ENCODE measurements around the gene SEMA4D.

SEMA4D gene

DNA sequence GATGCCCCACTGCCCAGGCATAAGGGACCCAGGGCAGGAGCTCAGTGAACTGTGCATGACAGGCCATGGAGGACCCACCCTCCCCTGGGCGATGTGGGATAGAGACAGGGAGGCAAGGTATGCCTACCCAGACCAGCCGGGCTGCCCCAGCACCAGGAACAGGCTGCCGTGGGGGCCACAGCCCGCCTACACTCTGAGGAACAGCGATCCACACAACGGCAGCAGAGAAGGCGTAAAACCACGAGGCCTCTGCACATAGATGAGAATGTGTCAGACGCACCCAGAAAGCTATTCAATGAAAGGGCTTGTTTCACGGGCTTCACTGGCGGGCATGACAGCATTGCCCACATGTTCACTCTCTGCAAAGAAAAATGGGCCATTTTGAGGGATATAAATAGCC lies 49.5 kb downstream of the SEMA4D start:
- H3K4me1 ChIP-seq (ENCODE audit: insufficient read depth, low read length) = no peaks in the 10 kb centered on the region
- no peaks in the 10 kb centered on the region for H3K36me3 ChIP-seq (ENCODE audit: insufficient read depth, low read length)
- no peaks in the 10 kb centered on the region for H3K9me3 ChIP-seq (ENCODE audit: control insufficient read depth, insufficient read depth, low read length)
- no peak overlapping the region for H3K9ac ChIP-seq (ENCODE audit: low read depth, low read length)

GRCh38 chr9:89447416-89447815 lies 50.5 kb downstream of the SEMA4D start:
- Histone ChIP-seq H3K4me1 (ENCODE audit: insufficient read depth, low read length) (no peaks in the 10 kb centered on the region; the same call in 1 of the 2 replicates), H3K36me3 (ENCODE audit: insufficient read depth, low read length) (no peaks in the 10 kb centered on the region), H3K9ac (ENCODE audit: low read depth, low read length) (no peak overlapping the region), H3K9me3 (ENCODE audit: control insufficient read depth, insufficient read depth, low read length) (no peaks in the 10 kb centered on the region)

DNA sequence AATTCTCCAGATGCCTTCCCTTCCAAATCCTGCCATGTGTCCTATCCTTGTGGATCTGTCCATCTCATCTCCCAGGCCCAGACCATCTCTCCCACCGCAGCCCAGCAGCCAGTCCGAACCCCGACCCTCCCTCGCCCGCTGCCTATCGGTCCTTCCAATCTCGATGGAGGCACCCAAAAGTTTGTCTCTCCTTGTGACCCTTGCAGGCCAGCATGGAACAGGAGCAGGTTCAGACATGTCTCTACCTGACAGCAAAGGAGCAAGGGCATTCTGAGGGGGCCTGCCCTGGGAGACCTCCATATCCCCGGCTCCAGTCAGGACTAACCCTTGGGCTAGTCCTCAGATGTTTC lies 51.0 kb downstream of the SEMA4D start:
- no peaks in the 10 kb centered on the region; the same call in 1 of the 2 replicates for H3K4me1 ChIP-seq (ENCODE audit: insufficient read depth, low read length)
- no peaks in the 10 kb centered on the region for H3K36me3 ChIP-seq (ENCODE audit: insufficient read depth, low read length)

DNA sequence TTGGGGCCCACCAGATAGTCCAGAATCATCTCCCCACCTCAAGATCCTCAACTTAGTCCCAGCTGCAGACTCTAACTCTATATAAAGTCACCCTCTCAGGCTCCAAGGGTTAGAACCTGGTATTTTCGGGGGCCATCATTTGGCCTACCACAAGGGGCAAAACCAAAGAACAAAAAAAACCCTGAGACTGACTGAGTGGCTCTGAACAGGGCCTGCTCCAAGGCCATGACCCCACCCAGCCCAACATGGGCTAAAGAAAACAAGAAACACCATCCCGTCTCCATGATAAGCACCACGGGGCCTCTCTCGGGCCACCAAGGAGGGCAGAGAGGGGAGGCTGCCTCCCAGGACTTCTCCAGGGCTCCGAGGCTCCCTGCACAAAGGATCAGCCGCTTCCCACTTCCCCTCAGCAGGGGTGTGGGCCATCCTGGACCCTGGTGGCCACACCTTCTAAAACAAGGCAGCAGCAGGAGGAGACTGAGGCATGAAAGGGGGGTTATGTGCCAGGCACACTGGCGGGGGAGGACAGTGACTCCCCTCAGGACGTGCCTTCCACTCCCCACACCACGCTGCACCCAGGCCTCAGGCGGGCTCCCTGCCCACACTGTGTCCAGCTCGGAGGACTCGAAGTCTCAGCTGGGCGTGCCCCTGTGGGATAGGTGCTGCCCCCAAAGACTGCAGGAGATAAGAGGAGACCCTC lies 51.5 kb downstream of the SEMA4D start:
- no peaks in the 10 kb centered on the region; the same call in 1 of the 2 replicates for H3K4me1 ChIP-seq (ENCODE audit: insufficient read depth, low read length)

More for the DNA sequence above, 51.0 kb downstream of the SEMA4D start:
- no peak overlapping the region for H3K9ac ChIP-seq (ENCODE audit: low read depth, low read length)
- no peaks in the 10 kb centered on the region for H3K9me3 ChIP-seq (ENCODE audit: control insufficient read depth, insufficient read depth, low read length)

GRCh38 chr9:89445801-89446251 lies 52.1 kb downstream of the SEMA4D start:
- Histone ChIP-seq H3K36me3 (ENCODE audit: insufficient read depth, low read length) (no peaks in the 10 kb centered on the region), H3K4me1 (ENCODE audit: insufficient read depth, low read length) (no peaks in the 10 kb centered on the region; the same call in 1 of the 2 replicates), H3K9ac (ENCODE audit: low read depth, low read length) (no peak overlapping the region), H3K9me3 (ENCODE audit: control insufficient read depth, insufficient read depth, low read length) (no peaks in the 10 kb centered on the region)

More for the DNA sequence above, 51.5 kb downstream of the SEMA4D start:
- H3K9me3 ChIP-seq (ENCODE audit: control insufficient read depth, insufficient read depth, low read length) = no peaks in the 10 kb centered on the region
- no peaks in the 10 kb centered on the region for H3K36me3 ChIP-seq (ENCODE audit: insufficient read depth, low read length)
- H3K9ac ChIP-seq (ENCODE audit: low read depth, low read length) = no peak overlapping the region

GRCh38 chr9:89444925-89445765 lies 52.8 kb downstream of the SEMA4D start:
- no peaks in the 10 kb centered on the region for H3K36me3 ChIP-seq (ENCODE audit: insufficient read depth, low read length)
- no peaks in the 10 kb centered on the region for H3K9me3 ChIP-seq (ENCODE audit: control insufficient read depth, insufficient read depth, low read length)
- no peak overlapping the region for H3K9ac ChIP-seq (ENCODE audit: low read depth, low read length)
- no peaks in the 10 kb centered on the region; the same call in 1 of the 2 replicates for H3K4me1 ChIP-seq (ENCODE audit: insufficient read depth, low read length)

GRCh38 chr9:89444274-89444673 lies 53.6 kb downstream of the SEMA4D start:
- no peak overlapping the region for H3K9ac ChIP-seq (ENCODE audit: low read depth, low read length)
- no peaks in the 10 kb centered on the region for H3K9me3 ChIP-seq (ENCODE audit: control insufficient read depth, insufficient read depth, low read length)
- H3K4me1 ChIP-seq (ENCODE audit: insufficient read depth, low read length) = no peaks in the 10 kb centered on the region; the same call in 1 of the 2 replicates
- H3K36me3 ChIP-seq (ENCODE audit: insufficient read depth, low read length) = no peaks in the 10 kb centered on the region

GRCh38 chr9:89442981-89443814 lies 54.7 kb downstream of the SEMA4D start:
- Histone ChIP-seq H3K9me3 (ENCODE audit: control insufficient read depth, insufficient read depth, low read length) (no peaks in the 10 kb centered on the region), H3K9ac (ENCODE audit: low read depth, low read length) (no peak overlapping the region), H3K4me1 (ENCODE audit: insufficient read depth, low read length) (no peaks in the 10 kb centered on the region; the same call in 1 of the 2 replicates), H3K36me3 (ENCODE audit: insufficient read depth, low read length) (no peaks in the 10 kb centered on the region)

DNA sequence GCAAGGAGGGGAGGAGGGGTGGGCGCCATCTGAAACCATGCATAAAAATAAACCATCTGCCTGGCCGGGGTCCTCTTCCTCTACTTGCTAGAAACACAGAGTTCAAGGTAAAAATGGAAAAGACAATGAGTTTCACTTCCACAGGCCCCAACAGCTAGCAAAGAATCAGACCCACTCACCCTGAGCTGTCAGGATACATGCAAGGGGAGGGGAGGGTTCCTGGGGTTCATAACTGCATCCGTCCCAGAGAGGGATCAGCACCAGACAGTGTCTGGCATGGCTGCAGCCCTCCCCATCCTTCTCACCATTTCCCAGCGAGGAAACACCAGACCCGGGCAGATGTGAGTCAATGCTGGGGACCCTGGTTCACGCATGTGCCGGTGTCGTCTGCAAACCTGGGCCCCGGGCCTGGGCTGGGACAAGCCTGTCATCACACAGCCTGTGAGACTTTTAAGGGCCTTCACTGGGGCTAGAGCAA lies 55.4 kb downstream of the SEMA4D start:
- Histone ChIP-seq H3K9me3 (ENCODE audit: control insufficient read depth, insufficient read depth, low read length) (no peaks in the 10 kb centered on the region), H3K36me3 (ENCODE audit: insufficient read depth, low read length) (no peaks in the 10 kb centered on the region), H3K4me1 (ENCODE audit: insufficient read depth, low read length) (peaks cover under 1% of the 10 kb centered on the region; the same call in 1 of the 2 replicates), H3K9ac (ENCODE audit: low read depth, low read length) (no peak overlapping the region)

DNA sequence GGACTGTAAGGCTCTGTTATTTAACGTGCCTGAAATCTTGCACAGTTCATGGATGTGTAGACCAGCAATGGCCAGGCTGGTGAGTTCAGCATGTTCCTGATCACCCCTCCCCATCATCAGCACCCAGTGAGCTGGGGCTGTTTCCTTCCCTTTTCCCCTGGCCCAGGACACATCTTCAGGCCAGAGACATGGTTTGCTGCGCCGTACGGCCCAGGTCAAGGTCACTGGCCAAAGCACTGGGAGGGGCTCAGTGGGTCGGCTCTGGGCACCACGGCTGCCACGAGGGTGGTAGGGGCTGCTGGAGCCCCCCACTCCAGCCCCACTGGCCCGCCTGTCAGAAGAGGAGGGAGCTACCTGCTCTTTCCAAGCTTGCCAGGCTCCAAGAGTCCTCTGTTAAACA lies 55.9 kb downstream of the SEMA4D start:
- Histone ChIP-seq H3K4me1 (ENCODE audit: insufficient read depth, low read length) (peaks cover 6% of the 10 kb centered on the region), H3K9ac (ENCODE audit: low read depth, low read length) (no peak overlapping the region), H3K36me3 (ENCODE audit: insufficient read depth, low read length) (no peaks in the 10 kb centered on the region), H3K9me3 (ENCODE audit: control insufficient read depth, insufficient read depth, low read length) (no peaks in the 10 kb centered on the region)

DNA sequence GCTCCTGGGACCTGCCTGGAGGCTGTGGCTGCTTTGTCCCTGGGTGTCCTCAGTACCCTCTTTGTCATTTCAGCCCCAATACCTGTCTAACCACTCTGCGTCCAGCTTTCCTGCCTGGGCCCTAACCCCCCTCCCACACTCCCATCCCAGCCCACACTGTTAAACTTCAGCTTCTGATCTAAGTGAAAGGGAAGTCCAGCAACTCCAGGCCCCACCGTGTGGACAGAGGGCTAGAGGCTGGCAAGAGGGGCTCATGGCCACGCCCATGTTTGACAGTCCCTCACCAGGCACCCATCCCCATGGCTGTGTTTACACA lies 56.3 kb downstream of the SEMA4D start:
- Histone ChIP-seq H3K36me3 (ENCODE audit: insufficient read depth, low read length) (no peaks in the 10 kb centered on the region), H3K4me1 (ENCODE audit: insufficient read depth, low read length) (peaks cover 9% of the 10 kb centered on the region), H3K9me3 (ENCODE audit: control insufficient read depth, insufficient read depth, low read length) (no peaks in the 10 kb centered on the region), H3K9ac (ENCODE audit: low read depth, low read length) (no peak overlapping the region)

GRCh38 chr9:89440951-89441654 lies 56.8 kb downstream of the SEMA4D start:
- Histone ChIP-seq H3K4me1 (ENCODE audit: insufficient read depth, low read length) (peaks cover 14% of the 10 kb centered on the region), H3K9ac (ENCODE audit: low read depth, low read length) (no peak overlapping the region), H3K36me3 (ENCODE audit: insufficient read depth, low read length) (no peaks in the 10 kb centered on the region), H3K9me3 (ENCODE audit: control insufficient read depth, insufficient read depth, low read length) (no peaks in the 10 kb centered on the region)

DNA sequence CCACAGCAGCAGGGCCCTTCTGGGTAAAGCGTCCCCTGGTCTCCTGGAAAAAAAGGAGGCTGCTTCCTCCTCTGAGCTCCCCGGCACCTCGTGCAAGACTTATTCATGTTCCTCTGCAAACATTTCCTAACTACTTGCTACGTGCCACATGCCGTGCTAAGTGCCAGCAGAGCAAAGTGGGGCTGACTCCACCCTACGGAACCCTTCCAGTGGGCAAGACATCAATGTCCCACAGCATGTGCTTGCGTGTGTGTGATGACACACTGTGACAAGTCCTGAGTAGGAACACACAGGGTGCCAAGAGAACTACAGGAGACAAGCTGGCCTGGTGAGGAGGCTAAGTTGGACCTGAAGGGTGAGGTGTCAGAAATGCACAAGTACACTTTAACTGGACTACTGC lies 57.4 kb downstream of the SEMA4D start:
- Histone ChIP-seq H3K4me1 (ENCODE audit: insufficient read depth, low read length) (peaks cover 19% of the 10 kb centered on the region), H3K36me3 (ENCODE audit: insufficient read depth, low read length) (no peaks in the 10 kb centered on the region), H3K9me3 (ENCODE audit: control insufficient read depth, insufficient read depth, low read length) (no peaks in the 10 kb centered on the region), H3K9ac (ENCODE audit: low read depth, low read length) (no peak overlapping the region)

- no peak overlapping the region for H3K9ac ChIP-seq (ENCODE audit: low read depth, low read length)
- H3K9me3 ChIP-seq (ENCODE audit: control insufficient read depth, insufficient read depth, low read length) = no peaks in the 10 kb centered on the region
- H3K36me3 ChIP-seq (ENCODE audit: insufficient read depth, low read length) = no peaks in the 10 kb centered on the region
- H3K4me1 ChIP-seq (ENCODE audit: insufficient read depth, low read length) = peaks cover 19% of the 10 kb centered on the region
Measured at GRCh38 chr9:89440046-89440445, 57.9 kb downstream of the SEMA4D start.
